ENCODE data around the gene ACTG1.

ACTG1 gene

DNA sequence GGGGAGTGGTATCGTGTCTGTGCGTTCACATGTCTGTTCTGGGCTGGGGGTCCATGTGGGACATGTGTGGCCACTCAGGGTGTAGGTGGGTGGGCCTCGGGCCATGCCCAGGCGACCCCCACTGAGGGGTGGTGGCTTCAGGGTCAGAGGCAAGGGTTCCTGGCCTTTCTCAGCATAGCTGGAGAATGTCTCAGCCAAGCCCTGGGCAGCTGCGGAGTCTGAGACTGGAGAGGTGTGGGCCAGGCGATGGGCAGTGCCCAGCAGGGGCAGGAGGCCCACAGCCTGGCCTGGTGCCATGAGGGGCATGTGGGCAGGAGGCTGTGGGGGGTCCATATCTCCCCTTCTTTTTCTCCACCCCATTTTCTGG is 16.8 kb upstream of the ACTG1 start:
- Histone ChIP-seq H3K36me3 (ENCODE audit: control insufficient read depth in 1 of 2, insufficient read depth in 2 of 2, low read depth in 1 of 2, low read length in 2 of 2) (peaks cover 0 to 4% of the 10 kb centered on the region in 2 experiments), H4K8ac (ENCODE audit: low read length) (no peak overlapping the region), H3K4me3 (ENCODE audit: insufficient read depth in 1 of 2, low read depth in 1 of 2, low read length in 2 of 2) (no peak overlapping the region), H3K4ac (ENCODE audit: low read depth in 1 of 2, low read length in 2 of 2) (no peak overlapping the region), H2AK5ac (ENCODE audit: low read length, severe bottlenecking) (no peak overlapping the region), H4K91ac (ENCODE audit: low read length) (no peak overlapping the region), H3K18ac (ENCODE audit: low read depth in 1 of 2, low read length in 2 of 2) (no peak overlapping the region), H3K14ac (ENCODE audit: low read length in 2 of 2) (no peak overlapping the region), H3K4me2 (ENCODE audit: low read length, poor library complexity, severe bottlenecking) (no peak overlapping the region), H3K9ac (ENCODE audit: low read length) (no peak overlapping the region), H3K27me3 (ENCODE audit: control insufficient read depth in 1 of 2, insufficient read depth in 1 of 2, low read length in 2 of 2) (peaks cover 1 to 51% of the 10 kb centered on the region in 2 experiments), H2BK12ac (ENCODE audit: low read length in 2 of 2) (no peak overlapping the region), H3K23ac (ENCODE audit: low read length in 2 of 2) (no peak overlapping the region), H2AFZ (ENCODE audit: low read depth, low read length) (no peak overlapping the region), H2BK5ac (ENCODE audit: low read depth, low read length, poor library complexity, severe bottlenecking) (no peak overlapping the region), H2BK15ac (ENCODE audit: low read depth, poor library complexity, severe bottlenecking) (no peak overlapping the region), H3K79me1 (replicated peaks; ENCODE audit: low read length, poor library complexity, severe bottlenecking) (no peaks in the 10 kb centered on the region), H2BK120ac (ENCODE audit: low read depth, low read length) (no peak overlapping the region), H3K27ac (ENCODE audit: low read length, poor library complexity, severe bottlenecking) (no peak overlapping the region), H3K4me1 (ENCODE audit: control insufficient read depth, insufficient read depth, low read depth, low read length) (peaks cover 5% of the 10 kb centered on the region), H3K9me3 (ENCODE audit: control insufficient read depth, low read length) (no peaks in the 10 kb centered on the region)
- 83% methylated on average over 6 of the region's 6 CpGs for WGBS
- no peak for DNase-seq

DNA sequence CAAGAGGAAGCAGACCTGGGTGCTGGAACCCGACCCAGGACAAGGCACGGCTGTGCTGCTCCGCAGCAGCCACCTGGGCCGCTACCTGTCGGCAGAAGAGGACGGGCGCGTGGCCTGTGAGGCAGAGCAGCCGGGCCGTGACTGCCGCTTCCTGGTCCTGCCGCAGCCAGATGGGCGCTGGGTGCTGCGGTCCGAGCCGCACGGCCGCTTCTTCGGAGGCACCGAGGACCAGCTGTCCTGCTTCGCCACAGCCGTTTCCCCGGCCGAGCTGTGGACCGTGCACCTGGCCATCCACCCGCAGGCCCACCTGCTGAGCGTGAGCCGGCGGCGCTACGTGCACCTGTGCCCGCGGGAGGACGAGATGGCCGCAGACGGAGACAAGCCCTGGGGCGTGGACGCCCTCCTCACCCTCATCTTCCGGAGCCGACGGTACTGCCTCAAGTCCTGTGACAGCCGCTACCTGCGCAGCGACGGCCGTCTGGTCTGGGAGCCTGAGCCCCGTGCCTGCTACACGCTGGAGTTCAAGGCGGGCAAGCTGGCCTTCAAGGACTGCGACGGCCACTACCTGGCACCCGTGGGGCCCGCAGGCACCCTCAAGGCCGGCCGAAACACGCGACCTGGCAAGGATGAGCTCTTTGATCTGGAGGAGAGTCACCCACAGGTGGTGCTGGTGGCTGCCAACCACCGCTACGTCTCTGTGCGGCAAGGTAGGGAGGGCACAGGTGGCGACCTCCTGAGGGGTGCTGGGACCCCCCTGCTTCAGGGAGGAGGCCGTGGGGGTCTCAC is 16.2 kb upstream of the ACTG1 start:
- H3K14ac ChIP-seq (ENCODE audit: low read length in 2 of 2), result no peak overlapping the region
- H3K4me2 ChIP-seq (ENCODE audit: low read length, poor library complexity, severe bottlenecking), result no peak overlapping the region

DNA sequence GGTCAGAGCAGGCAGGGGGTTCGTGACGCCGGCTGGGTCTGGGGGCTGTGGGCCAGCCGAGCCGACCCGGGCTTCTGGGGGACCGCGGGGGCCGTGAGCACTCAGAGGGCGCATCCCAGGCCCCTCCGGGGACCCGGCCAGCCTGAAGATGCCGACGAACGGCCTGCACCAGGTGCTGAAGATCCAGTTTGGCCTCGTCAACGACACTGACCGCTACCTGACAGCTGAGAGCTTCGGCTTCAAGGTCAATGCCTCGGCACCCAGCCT is 15.7 kb upstream of the ACTG1 start:
- H3K4me2 ChIP-seq (ENCODE audit: low read length, poor library complexity, severe bottlenecking), result no peak overlapping the region
- H3K79me1 ChIP-seq (replicated peaks; ENCODE audit: low read length, poor library complexity, severe bottlenecking), result no peaks in the 10 kb centered on the region
- no peak overlapping the region for H3K14ac ChIP-seq (ENCODE audit: low read length in 2 of 2)
- H3K4me3 ChIP-seq (ENCODE audit: insufficient read depth in 1 of 2, low read depth in 1 of 2, low read length in 2 of 2), result no peak overlapping the region
- no peak overlapping the region for H3K18ac ChIP-seq (ENCODE audit: low read depth in 1 of 2, low read length in 2 of 2)
- no peak overlapping the region for H3K27ac ChIP-seq (ENCODE audit: low read length, poor library complexity, severe bottlenecking)
- H3K36me3 ChIP-seq (ENCODE audit: control insufficient read depth in 1 of 2, insufficient read depth in 2 of 2, low read depth in 1 of 2, low read length in 2 of 2), result peaks cover 0 to 4% of the 10 kb centered on the region in 2 experiments
- no peak for DNase-seq
- no peak overlapping the region for H2BK15ac ChIP-seq (ENCODE audit: low read depth, poor library complexity, severe bottlenecking)
- no peak overlapping the region for H2BK12ac ChIP-seq (ENCODE audit: low read length in 2 of 2)
- no peak overlapping the region for H2BK120ac ChIP-seq (ENCODE audit: low read depth, low read length)
- no peak overlapping the region for H2AK5ac ChIP-seq (ENCODE audit: low read length, severe bottlenecking)
- H2BK5ac ChIP-seq (ENCODE audit: low read depth, low read length, poor library complexity, severe bottlenecking), result no peak overlapping the region
- 86% methylated on average over 16 of the region's 20 CpGs for WGBS
- H3K23ac ChIP-seq (ENCODE audit: low read length in 2 of 2), result no peak overlapping the region
- H3K9me3 ChIP-seq (ENCODE audit: control insufficient read depth, low read length), result no peaks in the 10 kb centered on the region
- no peak overlapping the region for H3K4ac ChIP-seq (ENCODE audit: low read depth in 1 of 2, low read length in 2 of 2)
- H4K8ac ChIP-seq (ENCODE audit: low read length), result no peak overlapping the region
- H3K4me1 ChIP-seq (ENCODE audit: control insufficient read depth, insufficient read depth, low read depth, low read length), result peaks cover 14% of the 10 kb centered on the region
- H3K9ac ChIP-seq (ENCODE audit: low read length), result no peak overlapping the region
- H3K27me3 ChIP-seq (ENCODE audit: control insufficient read depth in 1 of 2, insufficient read depth in 1 of 2, low read length in 2 of 2), result peaks cover 0 to 50% of the 10 kb centered on the region in 2 experiments
- no peak overlapping the region for H2AFZ ChIP-seq (ENCODE audit: low read depth, low read length)
- no peak overlapping the region for H4K91ac ChIP-seq (ENCODE audit: low read length)

More for the DNA sequence above, 16.2 kb upstream of the ACTG1 start:
- no peak for DNase-seq
- Histone ChIP-seq H2BK5ac (ENCODE audit: low read depth, low read length, poor library complexity, severe bottlenecking) (no peak overlapping the region), H2AFZ (ENCODE audit: low read depth, low read length) (no peak overlapping the region), H4K8ac (ENCODE audit: low read length) (no peak overlapping the region), H3K79me1 (replicated peaks; ENCODE audit: low read length, poor library complexity, severe bottlenecking) (no peaks in the 10 kb centered on the region), H3K27ac (ENCODE audit: low read length, poor library complexity, severe bottlenecking) (no peak overlapping the region), H3K27me3 (ENCODE audit: control insufficient read depth in 1 of 2, insufficient read depth in 1 of 2, low read length in 2 of 2) (peaks cover 0 to 51% of the 10 kb centered on the region in 2 experiments), H3K4me3 (ENCODE audit: insufficient read depth in 1 of 2, low read depth in 1 of 2, low read length in 2 of 2) (no peak overlapping the region), H3K18ac (ENCODE audit: low read depth in 1 of 2, low read length in 2 of 2) (no peak overlapping the region), H3K23ac (ENCODE audit: low read length in 2 of 2) (no peak overlapping the region), H3K9ac (ENCODE audit: low read length) (no peak overlapping the region), H2BK120ac (ENCODE audit: low read depth, low read length) (no peak overlapping the region), H4K91ac (ENCODE audit: low read length) (no peak overlapping the region), H2AK5ac (ENCODE audit: low read length, severe bottlenecking) (no peak overlapping the region), H3K9me3 (ENCODE audit: control insufficient read depth, low read length) (no peaks in the 10 kb centered on the region), H3K4me1 (ENCODE audit: control insufficient read depth, insufficient read depth, low read depth, low read length) (peaks cover 9% of the 10 kb centered on the region), H3K4ac (ENCODE audit: low read depth in 1 of 2, low read length in 2 of 2) (no peak overlapping the region), H3K36me3 (ENCODE audit: control insufficient read depth in 1 of 2, insufficient read depth in 2 of 2, low read depth in 1 of 2, low read length in 2 of 2) (peaks cover 0 to 4% of the 10 kb centered on the region in 2 experiments), H2BK15ac (ENCODE audit: low read depth, poor library complexity, severe bottlenecking) (no peak overlapping the region), H2BK12ac (ENCODE audit: low read length in 2 of 2) (no peak overlapping the region)
- 93% methylated on average over 62 of the region's 62 CpGs for WGBS

DNA sequence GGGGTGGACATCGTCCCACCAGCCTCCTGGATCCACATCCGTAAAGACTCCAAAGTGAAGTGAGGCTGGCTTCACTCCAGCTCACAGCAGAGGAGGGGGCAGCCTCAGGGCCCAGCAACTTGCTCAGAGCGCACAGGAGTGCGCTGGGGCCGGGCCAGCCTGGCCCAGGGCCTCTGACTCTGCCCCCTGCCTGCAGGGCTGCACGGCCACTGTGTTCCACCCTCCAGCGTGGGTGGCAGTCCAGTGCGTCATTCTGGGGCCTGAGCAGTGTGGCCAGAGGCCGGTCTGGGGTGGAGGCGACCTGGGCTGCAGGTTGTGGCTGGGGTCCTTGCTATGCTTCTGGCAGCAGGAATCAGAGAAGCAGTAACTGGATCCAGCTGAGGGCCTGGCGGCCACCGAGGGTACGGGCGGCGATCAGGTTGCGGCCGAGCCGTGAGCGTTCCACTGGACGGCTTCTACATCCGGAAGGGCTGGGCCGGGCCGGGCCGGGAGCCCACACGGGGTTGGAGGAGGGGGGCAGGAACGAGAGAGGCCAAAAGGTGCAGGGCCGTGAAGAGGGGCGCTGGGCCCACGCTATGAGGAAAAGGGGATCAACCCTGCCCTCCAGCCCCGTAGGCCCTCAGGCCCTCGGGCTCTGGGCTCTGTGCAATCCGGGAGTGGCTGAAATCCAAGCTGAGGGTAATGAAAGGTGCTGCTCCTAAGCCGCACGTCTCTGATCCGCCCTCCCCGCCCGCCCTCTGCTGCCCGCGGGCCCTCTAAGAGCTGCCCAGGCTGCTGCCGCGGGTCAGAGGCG is 15.2 kb upstream of the ACTG1 start, which contains the start of gene FSCN2:
Gene FSCN2 (plus strand): TSS at position 787 of the 793 bp plus-strand sequence. CDS start 155 bp downstream, outside the sequence.
- WGBS, result 78% methylated on average over 42 of the region's 42 CpGs

More for the DNA sequence above, 15.2 kb upstream of the ACTG1 start, which contains the start of gene FSCN2:
- Histone ChIP-seq H2BK12ac (ENCODE audit: low read length in 2 of 2) (no peak within 1 kb of the TSS), H3K18ac (ENCODE audit: low read depth in 1 of 2, low read length in 2 of 2) (no peak within 1 kb of the TSS), H4K8ac (ENCODE audit: low read length) (no peak within 1 kb of the TSS), H3K27me3 (ENCODE audit: control insufficient read depth in 1 of 2, insufficient read depth in 1 of 2, low read length in 2 of 2) (peaks cover 0 to 48% of the 10 kb centered on the region in 2 experiments), H3K23ac (ENCODE audit: low read length in 2 of 2) (no peak within 1 kb of the TSS), H3K36me3 (ENCODE audit: control insufficient read depth in 1 of 2, insufficient read depth in 2 of 2, low read depth in 1 of 2, low read length in 2 of 2) (peaks cover 0 to 4% of the 10 kb centered on the region in 2 experiments), H2AFZ (ENCODE audit: low read depth, low read length) (no peak within 1 kb of the TSS), H3K4me3 (ENCODE audit: insufficient read depth in 1 of 2, low read depth in 1 of 2, low read length in 2 of 2) (no peak within 1 kb of the TSS), H3K4me2 (ENCODE audit: low read length, poor library complexity, severe bottlenecking) (no peak within 1 kb of the TSS), H3K14ac (ENCODE audit: low read length in 2 of 2) (no peak within 1 kb of the TSS), H3K4me1 (ENCODE audit: control insufficient read depth, insufficient read depth, low read depth, low read length) (peaks cover 19% of the 10 kb centered on the region), H3K9ac (ENCODE audit: low read length) (peak within 1 kb of the TSS; percentile 18), H2BK15ac (ENCODE audit: low read depth, poor library complexity, severe bottlenecking) (no peak within 1 kb of the TSS), H4K91ac (ENCODE audit: low read length) (no peak within 1 kb of the TSS), H2BK120ac (ENCODE audit: low read depth, low read length) (no peak within 1 kb of the TSS), H2AK5ac (ENCODE audit: low read length, severe bottlenecking) (no peak within 1 kb of the TSS), H2BK5ac (ENCODE audit: low read depth, low read length, poor library complexity, severe bottlenecking) (no peak within 1 kb of the TSS), H3K27ac (ENCODE audit: low read length, poor library complexity, severe bottlenecking) (no peak within 1 kb of the TSS), H3K9me3 (ENCODE audit: control insufficient read depth, low read length) (no peaks in the 10 kb centered on the region), H3K4ac (ENCODE audit: low read depth in 1 of 2, low read length in 2 of 2) (no peak within 1 kb of the TSS), H3K79me1 (replicated peaks; ENCODE audit: low read length, poor library complexity, severe bottlenecking) (no peaks in the 10 kb centered on the region)
- no peak for DNase-seq

All from mesenchymal stem cell (in vitro differentiated cells and primary cell).